Trophoblast cell (in vitro differentiated cells and primary cell): ENCODE measurements around the gene PTTG2.

ENCODE experiments used
- DNase-seq, 2 donors: peaks; one replicate each; pipeline ENCODE4 v3.0.0-alpha.2; 2016
- H2AFZ ChIP-seq: 2 replicates; pipeline ENCODE4 v1.6.1; 2013; ENCODE audit warnings: low read length, moderate library complexity, mild to moderate bottlenecking; ENCODE audit not compliant: insufficient read depth, poor library complexity
- H2AK5ac ChIP-seq: 2 replicates; pipeline ENCODE4 v1.6.1; 2013; ENCODE audit warnings: mild to moderate bottlenecking, low read length
- H2BK120ac ChIP-seq: 2 replicates; pipeline ENCODE4 v1.6.1; 2013; ENCODE audit warnings: low read length, mild to moderate bottlenecking, moderate library complexity; ENCODE audit not compliant: insufficient read depth, poor library complexity
- H2BK12ac ChIP-seq: 2 replicates; pipeline ENCODE4 v1.6.1; 2013; ENCODE audit warnings: mild to moderate bottlenecking, low read length, moderate library complexity
- H2BK5ac ChIP-seq: 2 replicates; pipeline ENCODE4 v1.6.1; 2013; ENCODE audit warnings: low read length, low read depth, moderate library complexity, mild to moderate bottlenecking; ENCODE audit not compliant: poor library complexity
- H3K14ac ChIP-seq: 2 replicates; pipeline ENCODE4 v1.6.1; 2013; ENCODE audit warnings: mild to moderate bottlenecking, low read length
- H3K18ac ChIP-seq: 2 replicates; pipeline ENCODE4 v1.6.1; 2013; ENCODE audit warnings: mild to moderate bottlenecking, low read length
- H3K23ac ChIP-seq: 2 replicates; pipeline ENCODE4 v1.6.1; 2013; ENCODE audit warnings: low read length
- H3K27ac ChIP-seq: 2 replicates; pipeline ENCODE4 v1.5.1; 2013; ENCODE audit warnings: low read depth, mild to moderate bottlenecking, inconsistent platforms, low read length, moderate library complexity
- H3K27me3 ChIP-seq: 2 replicates; pipeline ENCODE4 v1.6.1; 2013; ENCODE audit warnings: inconsistent platforms, mild to moderate bottlenecking, low read length, moderate library complexity; ENCODE audit not compliant: insufficient read depth
- H3K36me3 ChIP-seq, 2 experiments: 1 replicate in 1 of 2; 2 replicates in 1 of 2; pipeline ENCODE4 v1.6.1; 2013; ENCODE audit warnings: low read length in 2 of 2, mild to moderate bottlenecking in 2 of 2, moderate library complexity in 1 of 2; ENCODE audit not compliant: insufficient read depth in 2 of 2, control insufficient read depth in 1 of 2
- H3K4ac ChIP-seq: 2 replicates; pipeline ENCODE4 v1.6.1; 2013; ENCODE audit warnings: low read depth, mild to moderate bottlenecking, low read length, moderate library complexity
- H3K4me1 ChIP-seq, 2 experiments: 1 replicate in 1 of 2; 2 replicates in 1 of 2; pipeline ENCODE4 v1.6.1; 2013; ENCODE audit warnings: low read length in 2 of 2, mild to moderate bottlenecking in 2 of 2, moderate library complexity in 1 of 2; ENCODE audit not compliant: insufficient read depth in 2 of 2, control insufficient read depth in 1 of 2
- H3K4me2 ChIP-seq: 2 replicates; pipeline ENCODE4 v1.6.1; 2013; ENCODE audit warnings: inconsistent platforms, mild to moderate bottlenecking, low read length, moderate library complexity
- H3K4me3 ChIP-seq: 2 replicates; pipeline ENCODE4 v1.5.1; 2013; ENCODE audit warnings: mild to moderate bottlenecking, low read depth, low read length, inconsistent platforms
- H3K79me1 ChIP-seq: one replicate; pipeline ENCODE4 v1.6.1; 2013; ENCODE audit warnings: low read length
- H3K79me2 ChIP-seq: 2 replicates; pipeline ENCODE4 v1.6.1; 2013; ENCODE audit warnings: low read length, mild to moderate bottlenecking; ENCODE audit not compliant: control insufficient read depth, insufficient read depth, poor library complexity
- H3K9ac ChIP-seq: 2 replicates; pipeline ENCODE4 v1.6.1; 2013; ENCODE audit warnings: mild to moderate bottlenecking, low read length
- H3K9me3 ChIP-seq: 2 replicates; pipeline ENCODE4 v1.6.1; 2013; ENCODE audit warnings: low read depth, mild to moderate bottlenecking, control low read depth, inconsistent platforms, low read length; ENCODE audit not compliant: insufficient read depth
- H4K12ac ChIP-seq: 2 replicates; pipeline ENCODE4 v1.6.1; 2013; ENCODE audit warnings: low read depth, mild to moderate bottlenecking, low read length, moderate library complexity
- H4K8ac ChIP-seq: 2 replicates; pipeline ENCODE4 v1.6.1; 2013; ENCODE audit warnings: low read depth, mild to moderate bottlenecking, low read length, moderate library complexity
- H4K91ac ChIP-seq: one replicate; pipeline ENCODE4 v1.6.1; 2013; ENCODE audit warnings: low read depth, mild to moderate bottlenecking, low read length, moderate library complexity
- WGBS: extraction: QIAGEN DNeasy Blood & Tissue Kit; methylation state at CpG from one replicate; pipeline ENCODE4 v1.1.7; 2013; ENCODE audit warnings: missing lambda C conversion rate; ENCODE audit not compliant: insufficient read length, insufficient coverage; ENCODE audit errors: extremely low coverage; 5-methylcytosine and 5-hydroxymethylcytosine counted together

Gene PTTG2

GRCh38 chr4:37956941-37957340 is 3.3 kb upstream of the PTTG2 start:
- Histone ChIP-seq H3K36me3 (no peaks in the 10 kb centered on the region), H3K18ac (no peak overlapping the region), H2BK120ac (no peak overlapping the region), H3K9ac (no peak overlapping the region), H3K27me3 (no peaks in the 10 kb centered on the region), H2BK12ac (no peak overlapping the region), H2AFZ (no peak overlapping the region), H4K91ac (no peak overlapping the region), H3K4ac (no peak overlapping the region), H4K12ac (no peak overlapping the region), H3K4me1 (no peaks in the 10 kb centered on the region), H3K27ac (no peak overlapping the region), H2BK5ac (no peak overlapping the region), H3K23ac (no peak overlapping the region), H2AK5ac (no peak overlapping the region), H3K9me3 (no peaks in the 10 kb centered on the region), H3K79me2 (no peaks in the 10 kb centered on the region), H3K4me2 (no peak overlapping the region), H3K79me1 (no peaks in the 10 kb centered on the region), H3K14ac (no peak overlapping the region), H3K4me3 (no peak overlapping the region), H4K8ac (no peak overlapping the region)
- WGBS: no CpG with 5 or more reads among the region's 4 CpGs
- no peak for DNase-seq

GRCh38 chr4:37958932-37959331 is 1.3 kb upstream of the PTTG2 start:
- H3K18ac ChIP-seq: no peak overlapping the region
- no peaks in the 10 kb centered on the region for H3K4me1 ChIP-seq
- no peaks in the 10 kb centered on the region for H3K79me2 ChIP-seq
- no peak overlapping the region for H2AFZ ChIP-seq
- no peak overlapping the region for H3K23ac ChIP-seq
- no peak overlapping the region for H2BK5ac ChIP-seq
- no peak overlapping the region for H4K91ac ChIP-seq
- no peaks in the 10 kb centered on the region for H3K9me3 ChIP-seq
- no peak overlapping the region for H4K8ac ChIP-seq
- H3K4me3 ChIP-seq: no peak overlapping the region
- no peaks in the 10 kb centered on the region for H3K36me3 ChIP-seq
- H3K14ac ChIP-seq: no peak overlapping the region
- no peaks in the 10 kb centered on the region for H3K27me3 ChIP-seq
- H3K4me2 ChIP-seq: no peak overlapping the region
- H2AK5ac ChIP-seq: no peak overlapping the region
- no peak overlapping the region for H3K4ac ChIP-seq
- DNase-seq: no peak
- no peaks in the 10 kb centered on the region for H3K79me1 ChIP-seq
- no peak overlapping the region for H3K9ac ChIP-seq
- no CpG with 5 or more reads among the region's 6 CpGs for WGBS
- H4K12ac ChIP-seq: no peak overlapping the region
- no peak overlapping the region for H2BK120ac ChIP-seq
- H3K27ac ChIP-seq: no peak overlapping the region
- no peak overlapping the region for H2BK12ac ChIP-seq

- H3K27me3 ChIP-seq: no peaks in the 10 kb centered on the region
- H4K12ac ChIP-seq: no peak overlapping the region
- no peak overlapping the region for H3K9ac ChIP-seq
- no peaks in the 10 kb centered on the region for H3K36me3 ChIP-seq
- no peak overlapping the region for H4K91ac ChIP-seq
- H2AK5ac ChIP-seq: no peak overlapping the region
- H3K4ac ChIP-seq: no peak overlapping the region
- no peak overlapping the region for H2BK5ac ChIP-seq
- H3K4me2 ChIP-seq: no peak overlapping the region
- no peak overlapping the region for H2BK120ac ChIP-seq
- no peaks in the 10 kb centered on the region for H3K79me1 ChIP-seq
- no peak for DNase-seq
- H3K14ac ChIP-seq: no peak overlapping the region
- no peak overlapping the region for H2AFZ ChIP-seq
- no peak overlapping the region for H3K27ac ChIP-seq
- no peaks in the 10 kb centered on the region for H3K79me2 ChIP-seq
- H2BK12ac ChIP-seq: no peak overlapping the region
- no peaks in the 10 kb centered on the region for H3K9me3 ChIP-seq
- H3K18ac ChIP-seq: no peak overlapping the region
- H4K8ac ChIP-seq: no peak overlapping the region
- H3K4me1 ChIP-seq: peaks cover 0 to 2% of the 10 kb centered on the region in 2 experiments
- no peak overlapping the region for H3K23ac ChIP-seq
- WGBS: no CpG with 5 or more reads among the region's 5 CpGs
- H3K4me3 ChIP-seq: no peak overlapping the region
Measured at GRCh38 chr4:37960679-37961450, 667 bp downstream of the PTTG2 start.

- Histone ChIP-seq H4K12ac (no peak overlapping the region), H2AK5ac (no peak overlapping the region), H3K14ac (no peak overlapping the region), H3K9me3 (no peaks in the 10 kb centered on the region), H3K27ac (no peak overlapping the region), H4K8ac (no peak overlapping the region), H3K4me1 (peaks cover 0 to 6% of the 10 kb centered on the region in 2 experiments), H3K27me3 (no peaks in the 10 kb centered on the region), H3K4ac (no peak overlapping the region), H3K36me3 (no peaks in the 10 kb centered on the region), H3K18ac (no peak overlapping the region), H3K79me1 (no peaks in the 10 kb centered on the region), H2BK120ac (no peak overlapping the region), H3K4me2 (no peak overlapping the region), H3K9ac (no peak overlapping the region), H4K91ac (no peak overlapping the region), H3K23ac (no peak overlapping the region), H2BK12ac (no peak overlapping the region), H2BK5ac (no peak overlapping the region), H3K79me2 (no peaks in the 10 kb centered on the region), H3K4me3 (no peak overlapping the region), H2AFZ (no peak overlapping the region)
- WGBS: no CpG with 5 or more reads among the region's 4 CpGs
- no peak for DNase-seq
Measured at GRCh38 chr4:37964734-37965457, 4.7 kb downstream of the PTTG2 start.
